ENCODE data around the gene STK4. TPM values are rescaled to one million over a fixed set of nuclear protein-coding genes. Genes with fewer than 3 reads are reported as not detected.

Gene STK4
- total RNA-seq, 4 donors from 2014 or later, result 9.0 to 43.6 (median 29.6) TPM

- no peak for TF ChIP-seq POLR2A (IDR thresholded peaks at IDR 0.05)
- no peak for TF ChIP-seq CTCF (IDR thresholded peaks at IDR 0.05)
- Histone ChIP-seq H3K36me3 (no peaks in the 10 kb centered on the region), H3K27me3 (peaks cover 0 to 1% of the 10 kb centered on the region in 2 donors), H3K4me3 (no peak overlapping the region), H3K4me1 (peaks cover 0 to 6% of the 10 kb centered on the region in 2 donors), H3K9me3 (no peaks in the 10 kb centered on the region), H3K27ac (no peak overlapping the region)
- DNase-seq, result no peak
- intact Hi-C loops (cut with DNase I; ENCODE audit: low total_unique reads), result no loop called here
Observed at GRCh38 chr20:45103072-45103471, 136.8 kb downstream of the STK4 start.

GRCh38 chr20:45104786-45105185 lies 138.5 kb downstream of the STK4 start:
- H3K36me3 ChIP-seq, result no peaks in the 10 kb centered on the region
- no peaks in the 10 kb centered on the region for H3K27me3 ChIP-seq
- TF ChIP-seq CTCF (IDR thresholded peaks at IDR 0.05) (no peak), POLR2A (IDR thresholded peaks at IDR 0.05) (no peak)
- no peak for DNase-seq
- H3K4me3 ChIP-seq, result no peak overlapping the region
- no peaks in the 10 kb centered on the region for H3K9me3 ChIP-seq
- H3K27ac ChIP-seq, result no peak overlapping the region
- H3K4me1 ChIP-seq, result no peaks in the 10 kb centered on the region
- intact Hi-C loops (cut with DNase I; ENCODE audit: low total_unique reads), result no loop called here

GRCh38 chr20:45105317-45105716 lies 139.0 kb downstream of the STK4 start:
- Histone ChIP-seq H3K9me3 (no peaks in the 10 kb centered on the region), H3K36me3 (no peaks in the 10 kb centered on the region), H3K4me1 (no peaks in the 10 kb centered on the region), H3K27me3 (no peaks in the 10 kb centered on the region), H3K4me3 (no peak overlapping the region), H3K27ac (no peak overlapping the region)
- no peak for DNase-seq
- TF ChIP-seq POLR2A (IDR thresholded peaks at IDR 0.05) (no peak), CTCF (IDR thresholded peaks at IDR 0.05) (no peak)
- intact Hi-C loops (cut with DNase I; ENCODE audit: low total_unique reads), result no loop called here

GRCh38 chr20:45109634-45110033 lies 143.3 kb downstream of the STK4 start:
- TF ChIP-seq POLR2A (IDR thresholded peaks at IDR 0.05) (no peak), CTCF (IDR thresholded peaks at IDR 0.05) (no peak)
- intact Hi-C loops (cut with DNase I; ENCODE audit: low total_unique reads), result no loop called here

GRCh38 chr20:45110301-45110700 lies 144.0 kb downstream of the STK4 start:
- H3K36me3 ChIP-seq, result no peaks in the 10 kb centered on the region
- H3K4me1 ChIP-seq, result no peaks in the 10 kb centered on the region
- intact Hi-C loops (cut with DNase I; ENCODE audit: low total_unique reads), result no loop called here
- no peaks in the 10 kb centered on the region for H3K27me3 ChIP-seq
- no peaks in the 10 kb centered on the region for H3K9me3 ChIP-seq
- TF ChIP-seq POLR2A (IDR thresholded peaks at IDR 0.05) (no peak), CTCF (IDR thresholded peaks at IDR 0.05) (no peak)
- H3K4me3 ChIP-seq, result no peak overlapping the region
- DNase-seq, result no peak
- H3K27ac ChIP-seq, result no peak overlapping the region

More at GRCh38 chr20:45109634-45110033, 143.3 kb downstream of the STK4 start:
- H3K27ac ChIP-seq, result no peak overlapping the region
- H3K27me3 ChIP-seq, result no peaks in the 10 kb centered on the region
- H3K9me3 ChIP-seq, result no peaks in the 10 kb centered on the region
- H3K36me3 ChIP-seq, result no peaks in the 10 kb centered on the region
- H3K4me1 ChIP-seq, result no peaks in the 10 kb centered on the region
- no peak for DNase-seq
- H3K4me3 ChIP-seq, result no peak overlapping the region
